Stimulated activated CD4-positive, alpha-beta T cell treated with anti-CD3 and anti-CD28 coated beads, Interleukin-1b, Interleukin-23, amount 100 ng/mL, for 48 hours (primary cell): Measurements from ENCODE around the gene MTHFD1.

Experiments used
- DNase-seq: peaks from one replicate; pipeline ENCODE4 v3.0.0-alpha.2; 2020

The MTHFD1 gene

DNA sequence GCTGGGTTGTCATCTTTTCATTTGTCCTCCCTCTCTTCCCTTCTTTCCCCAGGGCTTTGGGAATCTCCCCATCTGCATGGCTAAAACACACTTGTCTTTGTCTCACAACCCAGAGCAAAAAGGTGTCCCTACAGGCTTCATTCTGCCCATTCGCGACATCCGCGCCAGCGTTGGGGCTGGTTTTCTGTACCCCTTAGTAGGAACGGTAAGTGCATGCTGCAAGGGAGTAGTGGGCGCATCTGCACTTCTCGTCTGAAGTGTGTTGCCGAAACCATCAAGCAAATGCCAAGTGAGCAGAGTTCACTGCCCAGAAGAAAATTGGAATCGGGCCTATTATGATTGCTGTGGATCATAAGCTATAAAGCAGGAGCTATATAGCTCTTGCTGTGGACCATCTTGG is 66.5 kb downstream of the MTHFD1 start:
- no peak for DNase-seq

DNA sequence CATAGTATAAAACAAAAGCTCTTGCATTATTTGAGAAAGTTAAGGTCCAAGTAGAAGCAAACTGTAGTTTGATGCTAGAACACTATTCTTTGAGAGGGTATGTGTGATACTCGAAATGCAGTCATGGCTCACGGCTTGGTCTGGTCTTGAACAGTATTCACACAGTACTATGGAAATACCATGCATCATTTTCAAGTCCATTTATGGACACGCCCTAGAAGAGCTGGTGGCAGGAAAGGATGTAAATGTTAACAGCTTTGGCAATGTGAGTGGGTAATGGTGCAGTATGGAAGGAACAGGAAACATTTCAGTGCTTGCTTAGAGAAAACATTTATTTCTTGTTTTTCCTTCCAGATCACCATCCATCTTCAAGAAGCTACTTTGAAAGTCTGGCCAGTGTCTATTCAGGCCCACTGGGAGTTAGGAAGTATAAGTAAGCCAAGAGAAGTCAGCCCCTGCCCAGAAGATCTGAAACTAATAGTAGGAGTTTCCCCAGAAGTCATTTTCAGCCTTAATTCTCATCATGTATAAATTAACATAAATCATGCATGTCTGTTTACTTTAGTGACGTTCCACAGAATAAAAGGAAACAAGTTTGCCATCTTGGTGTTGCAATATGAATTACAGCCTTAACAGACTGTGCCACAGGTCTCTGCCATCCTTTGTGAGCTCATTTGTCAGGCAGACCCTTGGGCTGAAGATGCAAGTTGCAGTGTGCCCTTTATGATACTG is 71.4 kb downstream of the MTHFD1 start:
- no peak for DNase-seq

DNA sequence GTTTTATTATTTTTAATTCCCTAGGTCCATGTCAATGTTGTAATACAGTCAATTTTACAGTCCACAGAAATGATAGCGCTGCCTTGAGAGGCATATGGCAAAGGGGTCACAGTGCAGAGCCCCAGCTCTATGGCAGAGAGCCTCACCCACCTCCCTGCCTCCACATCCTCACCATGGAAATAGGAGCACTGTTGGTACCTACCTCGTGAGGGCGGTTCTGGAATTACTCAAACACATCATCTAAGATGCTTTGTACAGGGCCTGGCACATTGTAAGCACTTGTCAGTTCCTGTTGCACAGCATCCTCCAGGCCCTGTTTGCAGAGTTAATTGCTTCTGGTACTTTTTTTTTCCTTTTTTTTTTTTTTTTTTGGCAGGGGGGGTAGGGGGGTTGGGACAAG is 73.1 kb downstream of the MTHFD1 start:
- DNase-seq = no peak

DNA sequence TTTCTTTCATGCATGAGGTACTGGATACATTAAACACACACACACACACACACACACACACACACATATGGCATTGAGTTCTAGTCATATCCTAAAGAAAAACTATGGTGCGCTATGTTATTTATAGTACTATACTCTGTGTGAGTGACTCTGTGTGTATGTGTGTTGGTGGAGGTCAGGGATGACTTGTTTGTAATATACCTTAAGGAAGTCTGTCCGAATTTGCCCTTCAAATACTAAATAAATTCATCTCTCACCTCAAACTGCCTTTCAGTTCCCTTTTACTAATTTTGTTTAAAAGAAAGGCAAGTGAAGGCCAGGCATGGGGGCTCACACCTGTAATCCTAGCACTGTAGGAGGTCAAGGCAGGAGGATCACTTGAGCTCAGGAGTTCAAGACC is 75.0 kb downstream of the MTHFD1 start:
- DNase-seq = no peak

- no peak for DNase-seq
These were observed 75.7 kb downstream of the MTHFD1 start for GRCh38 chr14:64463873-64464272.

DNA sequence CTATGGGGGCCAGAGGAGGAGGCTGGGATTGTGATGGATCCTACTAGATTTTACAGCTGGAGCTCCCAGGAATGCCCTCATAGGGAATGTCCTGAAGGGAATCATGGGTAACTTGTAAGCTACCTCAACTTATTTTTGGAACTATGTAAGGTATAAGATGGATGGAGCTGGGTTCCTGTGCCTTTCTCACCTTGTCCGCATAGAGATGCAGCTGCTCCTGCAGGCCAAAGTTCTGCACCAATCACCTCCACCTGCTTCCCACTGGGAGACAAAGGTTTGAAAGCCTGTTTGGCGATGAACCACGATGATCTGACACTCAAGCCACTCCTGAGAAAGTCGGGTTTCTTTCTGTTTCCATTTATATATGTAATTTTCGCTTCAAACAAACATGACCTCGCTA is 76.5 kb downstream of the MTHFD1 start:
- DNase-seq = no peak

DNA sequence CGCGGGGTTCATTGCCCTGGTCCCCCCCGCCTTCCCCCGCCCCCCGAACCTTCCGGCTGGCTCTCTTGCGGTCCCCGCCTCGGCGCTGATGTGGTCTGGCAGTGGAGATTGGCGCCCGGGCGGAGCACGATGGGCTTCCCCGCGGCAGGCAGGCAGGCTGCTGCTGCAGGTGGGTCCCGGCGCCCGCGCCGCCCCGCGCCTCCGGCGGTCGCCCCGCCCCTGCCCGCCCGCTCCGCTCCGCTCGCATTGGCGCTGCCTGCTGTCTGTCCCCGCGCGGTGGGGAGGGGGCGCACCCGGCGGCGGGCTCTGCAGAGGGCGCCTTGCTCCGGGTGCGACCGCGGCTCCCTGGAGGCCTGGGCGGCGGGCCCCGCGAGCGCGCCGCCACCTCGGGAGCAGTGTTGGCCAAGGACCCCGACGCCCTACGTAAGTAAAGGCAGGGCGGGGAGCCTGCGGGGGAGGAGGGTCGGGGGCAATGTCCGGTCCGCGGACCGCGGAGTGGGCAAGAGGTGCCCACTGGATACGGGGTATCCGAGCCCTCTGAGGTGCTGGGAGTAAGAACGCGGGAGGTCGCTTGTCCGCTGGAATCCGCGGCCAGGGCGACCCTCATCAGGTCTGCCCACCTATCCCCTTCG is 77.2 kb downstream of the MTHFD1 start, which contains the start of gene AKAP5:
Gene AKAP5 (plus strand): TSS at position 309 of the 632 bp plus-strand sequence. CDS start 2,896 bp downstream, outside the sequence.
- peak; percentile 54 for DNase-seq

DNA sequence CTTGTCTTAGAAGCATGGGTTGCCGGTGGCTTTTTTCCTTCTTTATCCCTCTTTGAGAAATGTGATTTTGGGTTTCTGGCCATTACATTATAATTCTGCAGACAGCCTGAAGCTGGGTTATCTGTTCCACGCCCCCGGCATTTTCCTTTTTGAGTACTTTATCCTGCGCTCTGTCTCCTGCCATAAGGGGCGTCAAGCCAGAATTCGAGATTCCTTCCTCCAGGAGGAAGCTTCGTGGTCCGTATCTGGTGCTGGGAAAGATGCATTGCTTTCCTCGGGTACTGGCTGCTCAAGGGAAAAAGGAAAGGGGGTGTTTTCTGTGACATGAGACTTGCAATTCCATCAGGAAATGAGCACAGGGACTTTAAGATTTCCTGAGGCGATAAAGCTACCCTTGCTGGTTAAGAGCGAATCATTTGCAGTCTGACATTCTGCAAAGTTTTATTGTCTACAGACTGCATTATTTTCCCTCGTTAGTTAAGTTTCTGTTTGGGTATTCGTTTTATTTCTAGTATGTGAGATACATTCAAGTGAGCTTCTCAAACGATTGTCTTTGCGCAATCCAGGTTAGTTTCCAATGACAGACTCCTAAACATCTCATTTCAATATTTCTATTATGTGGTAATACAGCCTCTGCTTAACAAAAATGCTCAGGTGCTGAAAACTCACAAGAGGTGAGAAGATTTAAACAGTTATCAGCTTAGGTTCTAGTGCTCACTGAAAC is 77.8 kb downstream of the MTHFD1 start:
- DNase-seq = no peak

DNA sequence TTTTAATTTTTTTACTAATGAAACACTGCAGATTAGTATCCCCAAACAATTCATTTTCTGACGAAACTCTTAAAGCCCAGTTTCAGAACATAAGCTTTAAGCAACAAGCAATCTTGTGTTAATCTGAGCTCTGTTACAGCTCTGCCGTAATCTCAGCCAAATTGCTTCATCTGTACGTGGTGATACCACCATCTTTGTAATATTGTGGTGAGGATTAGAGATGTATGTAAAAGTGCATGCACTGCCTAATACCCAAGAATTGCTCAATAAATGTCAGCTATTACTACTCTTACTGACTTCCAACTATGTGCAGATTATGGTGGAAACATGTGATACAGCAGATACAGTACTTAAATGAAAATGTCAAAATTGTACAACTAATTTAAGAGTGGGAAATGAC is 78.9 kb downstream of the MTHFD1 start:
- DNase-seq = no peak

GRCh38 chr14:64467566-64467965 is 79.4 kb downstream of the MTHFD1 start:
- no peak for DNase-seq

DNA sequence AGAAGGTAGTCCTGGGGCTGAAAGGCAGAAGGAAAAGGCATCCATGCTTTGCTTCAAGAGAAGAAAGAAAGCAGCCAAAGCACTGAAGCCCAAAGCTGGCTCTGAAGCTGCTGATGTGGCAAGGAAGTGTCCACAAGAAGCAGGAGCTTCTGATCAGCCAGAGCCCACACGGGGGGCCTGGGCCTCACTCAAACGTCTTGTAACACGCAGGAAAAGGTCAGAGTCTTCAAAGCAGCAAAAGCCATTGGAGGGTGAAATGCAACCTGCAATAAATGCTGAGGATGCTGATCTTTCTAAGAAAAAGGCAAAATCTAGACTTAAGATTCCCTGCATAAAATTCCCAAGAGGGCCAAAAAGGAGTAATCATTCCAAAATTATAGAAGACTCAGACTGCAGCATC is 80.3 kb downstream of the MTHFD1 start:
- no peak for DNase-seq

GRCh38 chr14:64474041-64474440 is 85.9 kb downstream of the MTHFD1 start:
- no peak for DNase-seq

- DNase-seq = no peak
These were observed 86.5 kb downstream of the MTHFD1 start for GRCh38 chr14:64474698-64475097.

- no peak for DNase-seq
These were observed 87.6 kb downstream of the MTHFD1 start for GRCh38 chr14:64475585-64476273.

DNA sequence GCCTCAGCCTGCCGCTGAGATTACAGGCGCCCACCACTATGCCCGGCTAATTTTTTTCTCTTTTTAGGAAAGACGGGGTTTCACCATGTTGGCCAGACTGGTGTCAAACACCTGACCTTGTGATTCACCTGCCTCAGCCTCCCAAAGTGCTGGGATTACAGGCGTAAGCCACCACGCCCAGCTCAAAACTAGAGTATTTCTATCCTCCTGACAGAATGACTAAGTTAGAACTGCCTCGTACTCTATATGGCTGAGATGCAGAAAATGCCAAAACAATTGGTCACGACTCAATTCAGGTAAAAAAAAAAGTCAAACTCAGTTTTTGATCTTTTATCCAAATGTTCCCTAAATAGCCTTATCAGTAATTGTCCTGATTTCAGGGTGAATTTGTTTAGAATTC is 88.3 kb downstream of the MTHFD1 start:
- DNase-seq = peak; percentile 7

DNA sequence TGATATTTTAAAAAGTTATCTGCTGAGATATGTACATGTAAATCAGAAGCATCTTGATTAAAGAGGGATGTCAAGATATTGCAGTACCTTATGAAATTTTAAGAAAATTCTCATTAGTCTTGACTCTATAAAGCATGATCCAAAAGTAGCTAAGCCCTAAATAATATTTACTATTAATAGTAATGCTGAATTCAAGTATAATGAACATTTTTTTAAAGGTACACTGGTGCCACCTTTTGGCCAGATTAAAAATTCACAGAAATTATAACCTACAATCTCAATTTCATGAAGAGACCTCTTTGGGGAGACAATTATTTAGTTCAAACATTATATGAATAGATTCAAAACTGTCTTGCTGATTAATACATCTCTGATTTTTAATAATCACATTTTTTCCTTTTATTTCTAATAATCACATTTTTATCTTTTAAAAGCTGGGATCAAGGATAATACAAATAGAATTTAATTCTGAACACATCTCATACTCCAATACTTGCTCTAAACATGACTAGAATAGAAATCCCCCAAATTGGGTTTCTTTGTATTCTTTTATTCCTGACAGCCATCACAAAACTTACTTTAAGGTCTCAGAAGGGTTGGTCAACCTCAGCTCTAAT is 90.6 kb downstream of the MTHFD1 start:
- DNase-seq = no peak

DNA sequence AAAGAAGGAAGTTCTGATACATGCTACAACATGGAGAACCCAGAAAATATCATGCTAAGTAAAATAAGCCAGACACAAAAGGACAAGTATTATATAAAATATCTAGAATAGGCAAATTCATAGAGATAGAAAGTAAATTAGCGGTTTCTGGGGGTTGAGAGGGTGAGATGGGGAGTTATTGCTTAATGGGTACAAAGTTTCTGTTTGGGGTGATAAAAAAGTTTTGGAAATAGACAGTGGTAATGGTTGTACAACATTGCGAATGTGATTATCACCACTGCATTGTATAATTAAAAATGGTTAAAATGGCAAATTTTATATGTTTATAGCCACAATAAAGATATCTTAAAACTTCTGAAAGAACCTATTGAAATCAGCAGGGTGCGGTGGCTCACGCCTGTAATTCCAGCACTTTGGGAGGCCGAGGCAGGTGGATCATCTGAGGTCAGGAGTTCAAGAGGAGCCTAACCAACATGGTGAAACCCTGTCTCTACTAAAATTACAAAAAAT is 100.5 kb downstream of the MTHFD1 start:
- DNase-seq = no peak

DNA sequence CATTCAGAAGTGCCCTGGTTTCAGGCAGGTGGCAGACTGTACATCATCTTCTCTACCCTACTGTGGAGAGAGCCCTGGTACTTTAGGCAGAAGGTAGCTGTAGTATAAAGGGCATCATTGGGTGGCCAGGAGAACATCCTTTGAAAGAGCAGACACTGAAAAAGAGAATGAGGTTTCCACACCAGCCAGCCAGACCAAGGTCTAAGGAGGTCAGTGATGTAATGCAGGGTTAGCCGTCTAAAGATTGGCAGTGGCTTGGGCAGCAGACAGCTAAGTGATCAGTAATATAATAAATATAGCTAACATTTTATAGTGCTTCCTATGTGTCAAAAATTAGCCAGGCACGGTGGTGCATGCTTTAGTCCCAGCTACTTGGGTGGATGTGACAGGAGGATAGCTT is 103.5 kb downstream of the MTHFD1 start:
- DNase-seq = no peak

GRCh38 chr14:64493455-64493854 is 105.3 kb downstream of the MTHFD1 start:
- no peak for DNase-seq

DNA sequence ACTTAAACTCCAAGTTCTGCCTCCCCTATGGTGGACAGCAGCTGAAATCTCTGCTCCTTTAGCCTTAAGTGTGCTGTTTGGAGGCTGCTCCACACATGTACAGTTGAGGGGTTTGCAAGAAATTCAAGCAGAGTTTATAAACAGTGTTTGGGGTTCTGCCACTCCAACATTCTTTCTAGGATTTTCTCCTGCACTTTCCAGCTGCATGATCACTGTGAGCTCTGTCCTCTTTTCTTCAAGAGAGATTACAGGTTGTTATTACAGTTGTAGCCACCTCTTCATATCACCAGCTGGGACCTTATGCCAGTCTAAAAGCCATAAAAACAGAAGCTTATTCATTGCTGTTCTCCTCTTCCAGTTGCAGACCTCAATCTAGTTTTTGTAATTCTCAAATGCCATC is 107.1 kb downstream of the MTHFD1 start:
- DNase-seq = no peak

- DNase-seq = no peak
These were observed 108.6 kb downstream of the MTHFD1 start for GRCh38 chr14:64496764-64497163.

GRCh38 chr14:64500088-64500487 is 111.9 kb downstream of the MTHFD1 start:
- no peak for DNase-seq
